GM18526 (cell line): Measurements from ENCODE around the gene SHCBP1L.

Source experiments
- POLR2A ChIP-seq: IDR thresholded peaks from 3 replicates; pipeline ENCODE4 v1.6.1; 2011; ENCODE audit not compliant: insufficient read length; ENCODE audit errors: extremely low read depth

SHCBP1L gene

GRCh38 chr1:182972829-182973228 lies 19.9 kb upstream of the SHCBP1L start:
- no peak for TF ChIP-seq POLR2A

DNA sequence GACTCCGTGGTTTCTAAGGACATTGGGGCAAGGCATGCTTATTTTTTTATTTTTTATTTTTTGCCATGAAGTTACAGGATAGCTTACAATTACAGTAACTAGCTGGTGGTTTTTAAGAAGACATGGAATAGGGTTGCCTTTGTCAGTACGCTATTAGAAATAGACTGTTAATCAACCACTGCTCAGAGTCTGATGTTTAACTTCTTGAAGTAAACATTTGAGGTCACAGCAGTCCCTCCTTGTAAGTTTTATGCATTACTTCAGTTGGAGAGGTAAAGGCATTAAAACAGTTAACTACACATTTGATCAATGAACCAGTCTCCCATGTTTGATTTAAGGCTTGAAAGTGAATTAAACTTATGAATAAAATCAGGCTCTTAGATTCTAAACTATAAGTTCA lies 19.3 kb upstream of the SHCBP1L start:
- TF ChIP-seq POLR2A, result no peak

GRCh38 chr1:182971219-182971618 lies 18.3 kb upstream of the SHCBP1L start:
- no peak for TF ChIP-seq POLR2A

- no peak for TF ChIP-seq POLR2A
Observed at GRCh38 chr1:182968836-182969734, 16.1 kb upstream of the SHCBP1L start.

GRCh38 chr1:182968151-182968741 lies 15.3 kb upstream of the SHCBP1L start:
- TF ChIP-seq POLR2A, result no peak

- TF ChIP-seq POLR2A, result no peak
Observed at GRCh38 chr1:182965861-182966260, 12.9 kb upstream of the SHCBP1L start.

- no peak for TF ChIP-seq POLR2A
Observed at GRCh38 chr1:182965096-182965495, 12.1 kb upstream of the SHCBP1L start.

- no peak for TF ChIP-seq POLR2A
Observed at GRCh38 chr1:182962554-182963115, 9.7 kb upstream of the SHCBP1L start.

GRCh38 chr1:182960046-182960445 lies 7.1 kb upstream of the SHCBP1L start:
- TF ChIP-seq POLR2A, result no peak

DNA sequence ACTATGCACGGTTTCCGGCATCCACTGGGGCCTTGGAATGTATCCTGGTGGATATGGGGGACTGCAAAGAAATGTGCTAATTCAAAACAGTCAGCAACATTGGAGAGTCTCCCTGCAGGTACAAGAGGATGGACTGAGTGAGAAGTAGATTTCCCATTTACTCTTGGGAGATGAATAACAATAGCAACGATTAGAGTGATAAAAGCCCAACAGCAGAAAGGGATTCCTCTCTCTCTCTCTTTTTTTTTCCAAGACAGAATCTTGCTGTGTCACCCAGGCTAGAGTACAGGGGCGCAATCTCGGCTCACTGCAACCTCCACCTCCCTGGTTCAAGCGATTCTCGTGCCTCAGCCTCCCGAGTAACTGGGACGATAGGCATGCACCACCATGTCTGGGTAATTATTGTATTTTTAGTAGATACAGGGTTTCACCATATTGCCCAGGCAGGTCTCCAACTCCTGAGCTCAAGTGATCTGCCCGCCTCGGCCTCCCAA lies 5.0 kb upstream of the SHCBP1L start:
- no peak for TF ChIP-seq POLR2A

DNA sequence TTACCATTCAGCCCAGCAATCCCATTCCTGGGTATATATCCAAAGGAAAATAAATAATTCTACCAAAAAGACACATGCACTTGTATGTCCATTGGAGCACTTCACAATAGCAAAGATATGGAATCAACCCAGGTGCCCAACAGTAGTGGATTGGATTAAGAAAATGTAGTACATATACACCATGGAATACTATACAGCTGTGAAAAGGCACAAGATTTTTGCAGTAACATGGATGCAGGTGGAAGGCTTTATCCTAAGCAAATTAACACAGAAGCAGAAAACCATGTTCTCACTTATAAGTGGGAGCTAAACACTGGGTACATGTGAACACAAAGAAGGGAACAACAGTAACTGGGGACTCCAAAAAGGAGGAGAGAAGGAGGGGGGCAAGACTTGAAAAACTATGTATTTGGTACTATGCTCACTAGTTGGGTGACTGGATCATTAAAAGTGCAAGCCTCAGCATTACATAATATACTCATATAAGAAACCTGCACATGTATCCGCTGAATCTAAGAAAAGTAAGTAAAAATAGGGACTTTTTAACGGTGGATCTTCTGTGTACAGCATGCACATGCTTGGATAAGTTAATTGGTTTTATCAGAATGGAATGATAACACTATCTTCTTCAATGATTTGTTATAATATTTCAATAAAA lies 3.9 kb upstream of the SHCBP1L start:
- no peak for TF ChIP-seq POLR2A

DNA sequence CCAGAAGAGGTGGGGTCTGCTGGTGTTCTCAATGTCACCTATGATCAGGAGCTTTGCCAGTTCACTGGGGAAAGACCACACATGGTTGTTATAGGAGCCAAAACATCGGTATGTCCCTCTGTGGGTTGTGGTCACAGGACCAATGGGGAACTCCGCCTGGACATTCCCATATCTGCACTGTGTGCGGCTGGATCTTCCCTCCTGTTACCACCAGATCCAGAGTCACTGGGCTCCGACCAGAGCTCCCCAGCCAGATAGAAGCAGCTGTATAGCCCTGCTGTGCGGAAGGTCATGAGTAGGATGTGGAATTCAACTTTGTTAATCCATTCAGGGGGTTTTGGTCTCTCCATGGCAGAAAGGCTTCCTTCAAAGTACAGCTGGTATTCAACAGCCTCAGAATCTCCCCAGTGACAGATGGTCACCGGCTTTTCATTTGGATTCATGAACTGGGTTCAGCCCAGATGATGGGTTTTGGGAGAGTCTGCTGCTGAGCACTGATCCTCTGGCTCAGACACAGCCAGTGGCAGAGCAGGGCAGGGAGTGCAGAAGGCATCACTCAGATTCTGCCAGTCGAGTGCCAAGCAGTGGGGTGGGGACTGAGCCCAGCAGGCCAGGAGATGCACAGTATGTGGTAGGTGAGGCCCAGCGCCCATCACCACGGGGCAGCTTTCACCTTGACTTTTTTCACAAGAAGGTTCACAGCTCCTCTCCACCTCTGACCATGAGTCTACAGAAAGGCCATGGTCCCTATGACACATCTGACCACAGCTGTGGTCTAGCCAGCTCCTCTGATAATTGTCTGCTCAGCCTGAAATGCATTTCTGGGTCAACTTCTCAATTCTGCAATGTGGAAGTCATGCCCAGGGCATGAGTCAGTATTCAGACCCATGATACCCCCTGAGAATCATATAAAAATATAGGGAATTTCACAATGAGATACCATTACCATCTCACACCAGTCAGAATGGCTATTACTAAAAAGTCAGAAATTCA lies 2.9 kb upstream of the SHCBP1L start:
- TF ChIP-seq POLR2A, result no peak

GRCh38 chr1:182953826-182954225 lies 860 bp upstream of the SHCBP1L start:
- no peak for TF ChIP-seq POLR2A

DNA sequence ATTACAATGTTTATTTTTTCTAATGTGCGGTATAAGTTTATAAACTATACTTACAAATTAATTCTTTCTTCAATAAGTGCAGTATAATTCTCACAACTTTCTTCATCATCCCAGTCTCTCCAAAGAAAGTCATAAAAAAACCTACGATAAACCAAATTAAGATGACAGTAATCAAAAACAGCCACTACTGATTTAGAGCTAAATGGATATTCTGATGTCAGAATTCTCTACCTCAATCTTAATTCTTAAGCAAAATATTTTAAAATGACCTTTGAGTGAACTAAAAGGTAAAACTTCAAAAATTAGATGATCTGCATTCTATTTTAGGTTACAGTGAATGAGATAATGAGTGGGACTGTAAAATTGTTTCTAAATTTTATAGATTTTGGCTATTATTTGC lies 13.6 kb downstream of the SHCBP1L start:
- no peak for TF ChIP-seq POLR2A
